AG04449 (cell line): ENCODE results near the gene YES1.
"Not testable (repeated sequence)": the region's sequence is repeated elsewhere in the genome, so short reads cannot be mapped to it uniquely, and the experiment has no call there.

Experiments
- CTCF ChIA-PET: fragments of 350-600 bp; formaldehyde crosslinking; extraction: SDS; loops from one replicate; lab custom pipeline; 2021; ENCODE audit warnings: antibody characterized with exemption; lab: Yijun Ruan, JAX
- POLR2A ChIA-PET: fragments of 400-600, 350-600 bp; formaldehyde crosslinking; extraction: SDS; loops from one replicate; lab custom pipeline; 2020; ENCODE audit warnings: antibody characterized with exemption, inconsistent platforms; lab: Yijun Ruan, JAX
- DNase-seq: peaks from one replicate; pipeline ENCODE4 v3.0.0-alpha.2; 2010; ENCODE audit warnings: low read depth, low spot score
- H3K4me3 ChIP-seq: 2 replicates; pipeline ENCODE4 v1.5.1; 2011; ENCODE audit warnings: low read depth, mild to moderate bottlenecking, control low read depth, low read length
- CTCF ChIP-seq: IDR thresholded peaks from one replicate; pipeline ENCODE4 v1.5.1; 2011; ENCODE audit warnings: mild to moderate bottlenecking, moderate library complexity, low read length, control low read depth, inconsistent platforms; ENCODE audit not compliant: insufficient read depth; ENCODE audit errors: missing control alignments

The YES1 gene

GRCh38 chr18:770583-770961 lies 41.5 kb downstream of the YES1 start:
- no peak for DNase-seq
- ChIA-PET POLR2A (no interaction called here), CTCF (interaction anchor here (1.1 to 1.3 kb wide), 2 partner anchors 60 to 69 kb away, joined by 3 read pairs; no protein-coding TSS in a partner anchor)
- no peak for TF ChIP-seq CTCF
- no peak overlapping the region for H3K4me3 ChIP-seq

GRCh38 chr18:767961-768360 lies 44.1 kb downstream of the YES1 start:
- ChIA-PET CTCF (interaction anchor here (0.6 to 1.0 kb wide), 2 partner anchors 8 to 63 kb away, joined by 3 read pairs; no protein-coding TSS in a partner anchor), POLR2A (no interaction called here)
- no peak overlapping the region for H3K4me3 ChIP-seq
- no peak for DNase-seq
- TF ChIP-seq CTCF = no peak

GRCh38 chr18:767084-767882 lies 44.8 kb downstream of the YES1 start:
- ChIA-PET POLR2A (no interaction called here), CTCF (interaction anchor here (0.6 to 0.7 kb wide), 2 partner anchors 8 kb away, joined by 3 read pairs; no protein-coding TSS in a partner anchor)
- no peak for TF ChIP-seq CTCF
- no peak for DNase-seq
- no peak overlapping the region for H3K4me3 ChIP-seq

GRCh38 chr18:766550-766860 lies 45.5 kb downstream of the YES1 start:
- ChIA-PET CTCF (no interaction called here), POLR2A (no interaction called here)
- H3K4me3 ChIP-seq = no peak overlapping the region
- TF ChIP-seq CTCF = no peak
- no peak for DNase-seq

GRCh38 chr18:765764-766549 lies 46.1 kb downstream of the YES1 start:
- DNase-seq = no peak
- ChIA-PET POLR2A (no interaction called here), CTCF (no interaction called here)
- TF ChIP-seq CTCF = no peak
- no peak overlapping the region for H3K4me3 ChIP-seq

- CTCF ChIA-PET, H3K4me3 ChIP-seq, DNase-seq, POLR2A ChIA-PET: not testable (repeated sequence)
Observed at GRCh38 chr18:759864-760263, 52.2 kb downstream of the YES1 start.
